Aorta (tissue), 5 donors: ENCODE results near the gene SRCAP. TPM values are rescaled to one million over a fixed set of nuclear protein-coding genes. Genes with fewer than 3 reads are reported as not detected.

ENCODE experiments used
- ATAC-seq: fragments of 200-7000 bp; cut with Tn5 transposase; one replicate; pipeline ENCODE4 v1.9.1; 2022; ENCODE audit warnings: moderate library complexity; ENCODE audit not compliant: low FRiP score
- DNase-seq, 2 donors: peaks; one replicate each; pipeline ENCODE4 v3.0.0-alpha.2; 2020
- H3K27ac ChIP-seq, 2 donors: one replicate each; pipeline ENCODE4 v1.5.1; 2013; ENCODE audit warnings: low read length in 2 of 2, mild to moderate bottlenecking in 2 of 2, moderate library complexity in 2 of 2, control low read depth in 1 of 2, inconsistent platforms in 1 of 2, low read depth in 1 of 2
- H3K27me3 ChIP-seq, 2 donors: one replicate each; pipeline ENCODE4 v1.6.1; 2013; ENCODE audit warnings: control low read depth in 1 of 2, low read length in 1 of 2, mild to moderate bottlenecking in 1 of 2, moderate library complexity in 1 of 2; ENCODE audit not compliant: insufficient read depth in 2 of 2, control insufficient read depth in 1 of 2
- H3K36me3 ChIP-seq, 2 donors: one replicate each; pipeline ENCODE4 v1.6.1; 2013; ENCODE audit warnings: control low read depth in 1 of 2, low read length in 1 of 2, mild to moderate bottlenecking in 1 of 2; ENCODE audit not compliant: insufficient read depth in 2 of 2, control insufficient read depth in 1 of 2
- H3K4me1 ChIP-seq, 2 donors: one replicate each; pipeline ENCODE4 v1.6.1; 2013; ENCODE audit warnings: low read length in 2 of 2, control low read depth in 1 of 2, mild to moderate bottlenecking in 1 of 2, moderate library complexity in 1 of 2; ENCODE audit not compliant: insufficient read depth in 2 of 2, control insufficient read depth in 1 of 2
- H3K4me3 ChIP-seq, 2 donors: one replicate each; pipeline ENCODE4 v1.5.1; 2013; ENCODE audit warnings: low read length in 2 of 2, control low read depth in 1 of 2, mild to moderate bottlenecking in 1 of 2
- H3K9me3 ChIP-seq: one replicate; pipeline ENCODE4 v1.6.1; 2013; ENCODE audit warnings: mild to moderate bottlenecking, low read length; ENCODE audit not compliant: control insufficient read depth
- WGBS, 2 donors: extraction: QIAGEN DNeasy Blood & Tissue Kit; methylation state at CpG; one replicate each; pipeline ENCODE4 v1.1.7; 2013; 5-methylcytosine and 5-hydroxymethylcytosine counted together
- intact Hi-C, 2 donors: fragments of 100-400 bp; cut with DNase I; formaldehyde crosslinking; loops; one replicate each; pipeline versions ENCODE4 v1.14.2 to v1.15.0; 2022
- polyA plus RNA-seq, 2 donors: library from polyadenylated mRNA; stranded (reverse); fragments of 200-250 nt; gene quantifications; one replicate each; pipeline ENCODE4 v1.2.3, GENCODE V29; 2013
- total RNA-seq, 2 donors: library from RNA; stranded (reverse); fragmentation: NEBNext Ultra II Directional; extraction: Animal tissue kit (Norgen Biotek cat#: 25700); gene quantifications; one replicate each; pipeline ENCODE4 v1.2.1, GENCODE V29; 2021
- donor health status: healthy with polysubstance abuse.
- donor health status: Bipolar disorder and iron deficiency.
- donor health status: DM: no; HTN: no; CAD: no.
- donor health status: DM: no; HTN: no; CAD: no.
- donor health status: DM: yes; HTN: yes; CAD: no.

The SRCAP gene
- total and polyA plus RNA-seq, 4 donors, result 7.1 to 66.2 (median 34.9) TPM

- H3K27ac ChIP-seq, result no peak overlapping the region
- H3K4me1 ChIP-seq, result no peaks in the 10 kb centered on the region
- H3K27me3 ChIP-seq, result no peaks in the 10 kb centered on the region
- peaks cover 0 to 12% of the 10 kb centered on the region in 2 donors for H3K36me3 ChIP-seq
- 50 to 53% methylated on average over 21 of the region's 21 CpGs for WGBS, 2 donors
- DNase-seq, result no peak
- peak overlapping the region; percentile 94 to 97 for H3K4me3 ChIP-seq
- H3K9me3 ChIP-seq, result no peaks in the 10 kb centered on the region
- no peak for ATAC-seq
- intact Hi-C loops, result no loop called here
Observed at GRCh38 chr16:30660424-30661261, 38.3 kb upstream of the SRCAP start.

- no peaks in the 10 kb centered on the region for H3K4me1 ChIP-seq
- ATAC-seq (no peak), DNase-seq (no peak)
- no peaks in the 10 kb centered on the region for H3K9me3 ChIP-seq
- H3K36me3 ChIP-seq, result peaks cover 0 to 10% of the 10 kb centered on the region in 2 donors
- WGBS, 2 donors, result 82% methylated on average over 17 of the region's 17 CpGs
- no peak overlapping the region for H3K27ac ChIP-seq
- intact Hi-C loops, result no loop called here
- H3K27me3 ChIP-seq, result no peaks in the 10 kb centered on the region
- no peak overlapping the region for H3K4me3 ChIP-seq
Observed at GRCh38 chr16:30662449-30662848, 36.5 kb upstream of the SRCAP start.

GRCh38 chr16:30663038-30663437 lies 35.9 kb upstream of the SRCAP start:
- Histone ChIP-seq H3K27ac (no peak overlapping the region), H3K4me1 (no peaks in the 10 kb centered on the region), H3K36me3 (peaks cover 0 to 12% of the 10 kb centered on the region in 2 donors), H3K27me3 (no peaks in the 10 kb centered on the region), H3K9me3 (no peaks in the 10 kb centered on the region), H3K4me3 (no peak overlapping the region)
- ATAC-seq (no peak), DNase-seq (no peak)
- 69 to 70% methylated on average over 8 of the region's 8 CpGs for WGBS, 2 donors
- intact Hi-C loops, result no loop called here

- ATAC-seq, result no peak
- 77 to 83% methylated on average over 6 to 9 of the region's 9 CpGs for WGBS, 2 donors
- Histone ChIP-seq H3K27me3 (no peaks in the 10 kb centered on the region), H3K4me1 (no peaks in the 10 kb centered on the region), H3K27ac (no peak overlapping the region), H3K9me3 (no peaks in the 10 kb centered on the region), H3K4me3 (no peak overlapping the region), H3K36me3 (peaks cover 0 to 12% of the 10 kb centered on the region in 2 donors)
- DNase-seq, result no peak
- intact Hi-C loops, result no loop called here
Observed at GRCh38 chr16:30663820-30664219, 35.2 kb upstream of the SRCAP start.

GRCh38 chr16:30664616-30665109 lies 34.3 kb upstream of the SRCAP start:
- Histone ChIP-seq H3K4me1 (no peaks in the 10 kb centered on the region), H3K4me3 (no peak overlapping the region), H3K27me3 (no peaks in the 10 kb centered on the region), H3K27ac (no peak overlapping the region), H3K9me3 (no peaks in the 10 kb centered on the region), H3K36me3 (peaks cover 0 to 14% of the 10 kb centered on the region in 2 donors)
- ATAC-seq, result no peak
- DNase-seq, result no peak
- WGBS, 2 donors, result 86 to 91% methylated on average over 13 to 15 of the region's 15 CpGs
- intact Hi-C loops, result no loop called here

- Histone ChIP-seq H3K9me3 (no peaks in the 10 kb centered on the region), H3K4me3 (no peak overlapping the region), H3K27me3 (no peaks in the 10 kb centered on the region), H3K27ac (no peak overlapping the region), H3K36me3 (peaks cover 0 to 16% of the 10 kb centered on the region in 2 donors), H3K4me1 (no peaks in the 10 kb centered on the region)
- intact Hi-C loops, result no loop called here
- ATAC-seq (no peak), DNase-seq (no peak)
- WGBS, 2 donors, result 81 to 83% methylated on average over 20 to 22 of the region's 22 CpGs
Observed at GRCh38 chr16:30665155-30665829, 33.7 kb upstream of the SRCAP start.

GRCh38 chr16:30665830-30666190 lies 33.2 kb upstream of the SRCAP start:
- intact Hi-C loops, result no loop called here
- DNase-seq (no peak), ATAC-seq (no peak)
- Histone ChIP-seq H3K36me3 (peaks cover 0 to 16% of the 10 kb centered on the region in 2 donors), H3K4me1 (no peaks in the 10 kb centered on the region), H3K27me3 (no peaks in the 10 kb centered on the region), H3K27ac (no peak overlapping the region), H3K4me3 (no peak overlapping the region), H3K9me3 (no peaks in the 10 kb centered on the region)
- WGBS, 2 donors, result 59 to 67% methylated on average over 4 of the region's 4 CpGs

GRCh38 chr16:30666681-30667080 lies 32.3 kb upstream of the SRCAP start:
- ATAC-seq, result no peak
- H3K9me3 ChIP-seq, result no peaks in the 10 kb centered on the region
- H3K4me1 ChIP-seq, result no peaks in the 10 kb centered on the region
- no peak for DNase-seq
- H3K4me3 ChIP-seq, result no peak overlapping the region
- no peaks in the 10 kb centered on the region for H3K27me3 ChIP-seq
- 73 to 80% methylated on average over 7 of the region's 7 CpGs for WGBS, 2 donors
- H3K27ac ChIP-seq, result no peak overlapping the region
- intact Hi-C loops, result no loop called here
- peaks cover 0 to 16% of the 10 kb centered on the region in 2 donors for H3K36me3 ChIP-seq
